Dedifferentiated amniotic fluid mesenchymal stem cell (primary cell): ENCODE measurements around the gene KIAA0753.

Experiments used
- DNase-seq: peaks from one replicate; pipeline ENCODE4 v3.0.0-alpha.2; 2016; ENCODE audit errors: extremely low spot score

KIAA0753 gene

DNA sequence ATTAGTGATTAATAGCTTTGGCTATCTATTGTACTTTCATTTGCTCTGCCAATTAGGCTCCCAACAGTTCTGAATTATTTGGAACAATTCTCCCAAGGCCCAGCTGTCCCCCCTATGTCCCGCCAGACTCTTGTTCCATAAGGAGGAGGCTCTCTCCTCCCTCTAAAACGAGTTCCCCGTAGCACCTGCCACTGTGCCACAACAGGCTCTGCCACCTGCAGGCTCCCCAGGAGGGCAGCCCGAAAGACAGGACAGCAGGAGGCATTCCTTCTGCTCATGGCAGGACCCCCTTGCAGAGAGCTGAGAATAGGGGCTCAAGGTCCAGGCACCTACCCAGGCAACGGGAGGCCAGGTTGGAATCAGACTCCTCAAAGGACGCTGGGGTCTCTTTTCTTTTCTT is 93.2 kb downstream of the KIAA0753 start:
- DNase-seq = no peak

- no peak for DNase-seq
These were observed 94.3 kb downstream of the KIAA0753 start for GRCh38 chr17:6546069-6546718.

GRCh38 chr17:6545291-6545690 is 95.2 kb downstream of the KIAA0753 start:
- no peak for DNase-seq

DNA sequence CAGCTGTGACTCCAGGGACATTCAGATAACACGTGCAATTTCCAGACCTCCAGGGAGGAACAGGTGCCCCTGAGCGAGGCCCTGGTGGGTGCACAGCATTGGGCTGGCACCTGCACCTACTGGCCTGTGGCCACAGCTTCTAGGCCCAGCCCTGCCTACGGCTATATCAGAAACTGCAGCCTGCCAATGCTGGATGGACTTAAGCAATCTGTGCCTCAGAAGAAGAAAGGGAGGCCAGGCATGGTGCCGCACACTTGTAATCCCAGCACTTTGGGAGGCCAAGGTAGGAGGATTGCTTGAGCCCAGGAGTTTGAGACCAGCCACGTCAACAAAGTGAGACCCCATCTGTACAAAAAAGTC is 96.5 kb downstream of the KIAA0753 start:
- DNase-seq = no peak

DNA sequence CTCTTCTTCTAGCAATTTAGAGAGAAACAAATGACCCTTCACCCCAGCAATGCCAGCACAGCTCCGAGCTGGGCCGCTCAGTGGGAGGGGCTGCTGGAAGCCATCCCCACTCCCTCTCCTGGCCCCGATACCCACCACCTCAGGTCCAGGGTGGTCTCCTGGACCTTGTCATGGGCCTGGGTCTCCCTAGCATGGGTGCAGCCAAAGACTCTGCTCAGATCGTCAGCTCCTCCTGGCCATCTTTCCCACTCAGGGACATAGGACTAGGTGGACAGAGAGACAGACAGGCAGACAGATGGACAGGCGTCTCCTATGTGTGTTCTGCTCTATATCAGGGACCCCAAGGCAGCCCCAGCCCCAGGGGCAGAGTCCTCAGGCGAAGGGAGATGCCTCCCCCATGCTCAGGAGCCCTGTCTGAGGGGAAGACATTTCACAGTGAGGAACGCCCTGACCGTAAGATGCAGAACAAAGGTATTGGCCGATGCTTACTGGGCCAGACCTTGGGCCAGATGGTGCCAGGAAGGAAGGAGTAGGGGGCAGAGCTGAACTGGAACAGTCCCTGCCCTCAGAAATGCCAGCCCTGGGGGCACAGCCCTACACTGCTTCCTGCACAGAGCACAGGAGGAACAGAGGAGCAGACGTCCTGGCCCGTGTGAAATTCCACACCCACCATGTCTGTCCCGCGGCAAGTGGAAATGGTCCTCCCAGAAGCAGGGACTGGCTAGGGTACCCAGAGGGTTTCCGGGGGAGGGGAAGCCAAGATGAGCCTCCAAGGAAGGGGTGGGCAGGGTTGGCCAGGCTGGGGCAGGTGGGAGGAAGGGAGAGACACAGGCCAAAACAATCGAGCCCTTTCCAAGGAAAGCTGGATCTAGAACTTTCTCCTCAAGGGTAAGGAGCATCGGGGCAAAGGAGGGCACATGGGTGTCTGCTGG is 97.2 kb downstream of the KIAA0753 start:
- DNase-seq = no peak

- no peak for DNase-seq
These were observed 97.9 kb downstream of the KIAA0753 start for GRCh38 chr17:6542577-6542976.

DNA sequence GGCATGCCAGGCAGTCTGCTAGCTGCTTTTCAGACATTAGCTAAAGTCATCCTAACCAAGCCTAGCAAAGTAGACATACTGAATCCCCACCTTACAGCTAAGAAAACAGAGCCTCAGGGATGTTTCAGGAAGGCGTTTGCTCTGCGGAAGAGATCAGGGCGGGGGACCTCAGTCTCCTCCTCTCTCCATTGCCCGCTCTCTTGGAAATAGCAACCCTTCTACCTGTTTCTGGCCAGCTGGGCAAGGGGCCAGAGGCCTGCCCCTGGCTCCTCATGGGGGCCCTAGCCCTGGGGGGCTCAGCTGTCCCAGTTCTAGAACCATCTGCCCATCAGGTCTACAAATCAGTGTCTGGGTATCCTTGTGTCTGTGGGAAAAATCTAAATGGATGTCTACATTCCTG is 98.6 kb downstream of the KIAA0753 start:
- no peak for DNase-seq

- DNase-seq = no peak
These were observed 100.6 kb downstream of the KIAA0753 start for GRCh38 chr17:6539871-6540270.

DNA sequence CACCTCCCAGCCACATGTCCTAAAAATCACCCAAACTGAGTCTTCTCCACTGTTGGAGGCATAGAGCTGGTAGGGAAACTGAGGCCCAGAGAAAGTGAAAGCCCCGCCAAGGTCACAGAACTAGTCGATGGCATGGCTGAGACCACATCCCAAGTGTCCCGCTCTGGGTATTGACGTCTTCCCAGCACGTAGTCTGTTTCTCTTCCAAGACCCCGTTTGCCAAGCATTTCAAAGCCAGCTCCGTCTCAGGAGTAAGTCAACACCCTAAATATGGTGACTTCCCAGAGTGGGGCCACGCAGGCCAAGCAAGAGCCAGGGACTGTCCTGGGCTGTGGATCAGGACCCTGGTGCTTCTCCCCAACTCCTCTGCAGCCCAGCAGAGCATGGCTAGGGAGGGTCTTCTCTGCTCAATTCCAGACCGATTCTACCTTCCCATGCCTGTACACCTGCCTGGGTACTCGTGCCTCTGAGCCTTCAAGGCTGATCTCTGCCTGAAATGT is 103.9 kb downstream of the KIAA0753 start:
- DNase-seq = no peak

DNA sequence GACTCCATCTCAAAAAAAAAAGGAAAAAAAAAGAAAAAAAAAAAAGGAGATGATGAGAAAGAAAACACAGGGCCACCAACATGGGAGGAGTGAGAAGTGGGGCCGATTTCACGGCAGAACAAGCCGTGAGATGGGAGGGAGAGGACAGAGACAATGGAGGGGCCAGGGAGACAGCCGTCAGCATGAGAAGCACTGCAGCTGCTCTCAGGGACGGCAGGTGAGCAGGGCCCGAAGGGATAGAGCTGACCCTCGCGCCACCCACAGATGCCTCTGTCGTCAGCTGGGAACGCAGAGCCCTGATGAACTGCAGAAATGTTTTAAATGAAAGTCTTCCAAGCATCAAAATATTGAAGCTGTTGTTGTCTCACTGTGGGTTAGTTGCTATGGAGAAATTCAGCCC is 104.5 kb downstream of the KIAA0753 start:
- DNase-seq = no peak

DNA sequence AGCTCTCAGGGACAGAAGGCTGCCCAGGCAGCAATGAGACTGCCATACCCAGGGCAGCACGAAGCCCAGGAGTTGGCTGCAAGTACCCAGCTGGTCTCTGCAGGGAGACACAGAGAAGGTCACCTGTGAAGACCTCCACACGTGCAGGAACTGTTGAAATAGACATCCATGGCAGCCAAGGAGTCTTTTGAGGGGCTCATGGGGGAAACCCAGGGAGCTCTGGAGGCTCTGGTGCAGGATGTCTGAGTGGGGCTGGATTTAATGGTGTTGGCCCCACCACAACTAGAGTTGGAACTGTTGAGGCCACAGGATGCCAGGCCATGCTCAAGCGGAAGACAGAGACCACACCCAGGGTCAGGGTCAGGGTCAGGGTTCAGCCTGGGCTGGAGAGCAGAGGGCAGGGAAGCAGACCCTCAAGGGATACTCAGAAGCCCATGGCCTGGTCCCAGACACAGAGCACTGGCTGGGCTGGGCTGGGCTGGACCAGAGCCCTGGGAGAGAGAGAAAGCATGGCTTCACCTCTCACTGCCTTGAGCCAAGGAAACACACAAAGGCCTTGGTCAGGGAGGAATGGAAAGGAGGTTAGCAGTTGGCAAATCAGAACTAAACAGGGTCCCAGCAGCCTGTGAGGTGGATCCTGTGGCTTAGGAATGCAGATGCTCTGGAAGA is 105.5 kb downstream of the KIAA0753 start:
- no peak for DNase-seq

DNA sequence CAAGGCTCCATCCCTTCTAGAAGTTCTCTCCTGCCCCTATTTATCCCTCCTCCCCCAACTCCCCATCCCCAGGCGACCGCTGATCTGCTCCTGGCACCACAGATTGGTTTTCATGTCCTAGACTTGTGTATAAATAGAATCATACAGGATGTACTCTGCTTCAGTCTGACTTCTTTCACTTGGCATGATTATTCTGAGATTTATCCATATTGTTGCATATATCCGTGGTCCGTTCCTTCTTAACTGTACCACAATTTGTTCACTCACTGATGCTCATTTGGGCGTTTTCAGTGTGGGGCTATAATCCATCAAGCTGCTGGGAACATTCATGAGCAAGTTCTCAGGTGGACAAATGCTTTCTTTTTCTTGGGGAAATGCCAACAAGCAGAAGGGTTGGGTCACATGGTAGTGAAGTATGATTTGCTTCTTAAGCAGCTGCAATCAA is 108.0 kb downstream of the KIAA0753 start:
- DNase-seq = no peak

DNA sequence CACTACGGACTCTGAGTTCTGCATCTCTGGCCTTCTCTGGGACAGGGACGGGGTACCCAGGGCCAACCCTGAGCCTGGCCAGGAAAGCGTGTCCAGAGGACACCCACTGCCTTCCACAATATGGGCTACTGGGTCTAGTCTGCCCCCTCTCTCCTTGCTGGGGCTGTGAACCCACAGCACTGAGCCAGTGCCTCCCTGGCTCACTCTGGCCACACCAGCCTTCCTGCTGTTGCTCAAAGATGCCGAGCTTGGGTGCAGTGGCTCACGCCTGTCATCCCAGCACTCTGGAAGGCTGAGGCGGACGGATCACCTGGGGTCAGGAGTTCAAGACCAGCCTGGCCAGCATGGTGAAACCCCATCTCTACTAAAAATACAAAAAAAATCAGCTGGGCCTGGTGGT is 108.9 kb downstream of the KIAA0753 start:
- DNase-seq = no peak

DNA sequence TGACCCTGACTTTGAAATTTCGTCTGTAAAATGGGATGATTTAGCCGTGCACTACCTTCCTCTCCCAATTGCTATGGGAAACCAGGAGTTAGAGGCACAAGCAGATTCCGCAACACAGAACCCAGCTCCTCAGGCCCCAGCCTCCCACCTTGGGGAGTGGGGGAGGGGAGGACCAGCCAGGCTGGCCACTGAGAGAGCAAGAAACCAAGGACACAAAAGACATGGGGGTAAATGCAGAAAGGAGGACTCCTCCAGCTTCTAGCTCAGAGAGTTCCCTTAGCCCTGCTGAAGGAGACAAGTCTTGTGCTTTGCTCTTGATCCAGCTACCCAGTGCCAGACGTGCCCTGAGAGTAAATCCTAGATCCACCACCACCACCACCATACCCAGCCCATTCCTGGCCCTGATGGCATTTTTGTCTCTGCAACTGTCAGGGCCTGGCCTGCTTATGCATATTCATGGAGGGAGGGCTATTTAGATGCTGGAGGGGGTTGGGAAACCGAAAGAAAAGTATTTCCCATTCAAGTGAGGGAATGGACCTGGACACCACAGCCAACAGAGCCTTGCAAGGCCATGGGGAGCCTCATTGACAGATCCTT is 110.1 kb downstream of the KIAA0753 start:
- DNase-seq = no peak

DNA sequence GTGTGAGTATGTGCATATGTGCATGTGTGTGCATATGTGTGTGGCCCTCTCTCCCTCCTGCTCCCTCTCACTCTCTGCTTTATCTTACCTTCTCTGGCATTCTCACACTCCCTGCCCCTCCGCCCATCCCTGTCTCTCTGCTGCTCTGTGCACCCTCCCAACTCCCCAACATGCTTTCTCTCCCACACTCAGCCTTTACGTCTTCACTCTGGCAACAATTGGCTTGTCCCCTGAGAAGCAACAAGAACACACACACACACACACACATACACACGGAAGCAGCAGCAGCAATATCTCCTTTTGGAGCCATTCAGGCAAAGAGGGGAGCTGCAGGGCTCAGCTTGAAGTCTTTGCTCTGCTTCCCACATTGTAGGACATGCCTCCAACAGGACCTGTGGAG is 112.0 kb downstream of the KIAA0753 start:
- no peak for DNase-seq
